ENCODE results near the gene SHC4.

SHC4 gene

GRCh38 chr15:48833526-48834239 is 130.0 kb downstream of the SHC4 start:
- H3K27ac Mint-ChIP-seq (ENCODE audit: low read depth), result no peak overlapping the region
- peaks cover 15% of the 10 kb centered on the region for H3K9me3 Mint-ChIP-seq
- peaks cover 2% of the 10 kb centered on the region for H3K36me3 Mint-ChIP-seq (ENCODE audit: insufficient read depth)
- H3K4me3 Mint-ChIP-seq, result no peak overlapping the region
- no peak for ATAC-seq (replicated peaks; ENCODE audit: extremely low read depth, poor library complexity, severe bottlenecking)
- H3K27me3 Mint-ChIP-seq, result peaks cover 63% of the 10 kb centered on the region
- DNase-seq (ENCODE audit: low spot score in 2 of 2), result no peak
- no peaks in the 10 kb centered on the region for H3K4me1 Mint-ChIP-seq

DNA sequence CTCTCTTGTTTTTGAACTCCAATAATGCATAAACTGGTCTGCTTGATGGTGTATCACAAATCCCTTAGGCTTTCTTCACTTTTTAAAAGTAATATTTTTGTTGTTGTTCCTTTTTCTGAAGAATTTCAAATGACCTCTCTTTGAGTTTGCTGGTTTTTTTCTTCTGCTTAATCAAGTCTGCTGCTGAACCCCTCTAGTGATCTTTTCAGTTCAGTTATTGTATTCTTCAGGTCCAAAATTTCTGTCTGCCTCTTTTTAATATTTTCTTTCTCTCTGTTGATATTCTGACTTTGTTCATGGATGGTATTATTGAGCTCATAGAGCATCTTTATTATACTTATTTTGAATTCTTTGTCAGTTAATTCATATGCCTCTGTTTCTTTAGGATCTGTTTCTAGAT is 131.1 kb downstream of the SHC4 start:
- H3K36me3 Mint-ChIP-seq (ENCODE audit: insufficient read depth), result peaks cover 2% of the 10 kb centered on the region
- H3K27ac Mint-ChIP-seq (ENCODE audit: low read depth), result no peak overlapping the region

DNA sequence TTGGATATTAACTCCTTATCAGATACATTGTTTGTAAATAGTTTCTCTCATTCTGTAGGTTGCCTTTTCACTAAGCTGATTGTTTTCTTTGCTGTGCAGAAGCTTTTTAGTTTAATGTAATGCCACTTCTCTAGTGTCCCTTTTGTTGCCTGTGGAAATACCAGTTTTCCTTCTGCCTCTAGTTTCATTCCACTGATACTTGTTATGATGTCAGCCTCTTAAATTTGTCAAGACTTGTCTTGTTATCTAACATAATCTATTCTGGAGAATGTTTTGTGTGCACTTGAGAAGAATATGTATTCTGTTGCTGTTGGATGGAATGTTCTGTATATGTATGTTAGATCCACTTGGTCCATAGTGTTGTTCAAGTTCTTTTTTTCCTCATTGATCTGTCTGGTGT is 134.8 kb downstream of the SHC4 start:
- no peak overlapping the region for H3K27ac Mint-ChIP-seq (ENCODE audit: low read depth)
- peaks cover 33% of the 10 kb centered on the region for H3K27me3 Mint-ChIP-seq
- peaks cover 15% of the 10 kb centered on the region for H3K9me3 Mint-ChIP-seq
- H3K4me1 Mint-ChIP-seq, result no peaks in the 10 kb centered on the region
- H3K4me3 Mint-ChIP-seq, result no peak overlapping the region
- H3K36me3 Mint-ChIP-seq (ENCODE audit: insufficient read depth), result peaks cover 2% of the 10 kb centered on the region
- ATAC-seq (replicated peaks; ENCODE audit: extremely low read depth, poor library complexity, severe bottlenecking), result no peak
- no peak for DNase-seq (ENCODE audit: low spot score in 2 of 2)

More for the DNA sequence above, 131.1 kb downstream of the SHC4 start:
- H3K4me1 Mint-ChIP-seq, result no peaks in the 10 kb centered on the region
- H3K4me3 Mint-ChIP-seq, result no peak overlapping the region
- no peak for ATAC-seq (replicated peaks; ENCODE audit: extremely low read depth, poor library complexity, severe bottlenecking)
- peaks cover 15% of the 10 kb centered on the region for H3K9me3 Mint-ChIP-seq
- DNase-seq (ENCODE audit: low spot score in 2 of 2), result no peak
- peaks cover 52% of the 10 kb centered on the region for H3K27me3 Mint-ChIP-seq

DNA sequence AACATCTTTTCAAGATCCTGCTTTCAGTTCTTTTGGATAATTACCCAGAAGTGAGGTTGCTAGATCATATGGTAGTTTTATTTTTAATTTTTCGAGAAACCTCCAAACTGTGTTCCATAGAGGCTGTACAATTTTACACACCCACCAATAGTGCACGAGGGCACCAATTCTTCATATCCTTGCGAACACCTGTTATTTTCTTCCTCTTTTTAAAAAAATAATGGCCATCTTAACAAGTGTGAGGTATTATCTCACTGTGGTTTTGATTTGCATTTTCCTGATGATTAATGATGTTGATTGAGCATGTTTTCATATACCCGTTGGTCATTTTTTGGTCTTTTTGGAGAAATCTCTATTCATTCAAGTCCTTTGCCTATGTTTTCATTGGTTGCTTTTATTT is 135.2 kb downstream of the SHC4 start:
- Mint-ChIP-seq H3K9me3 (peaks cover 14% of the 10 kb centered on the region), H3K4me1 (no peaks in the 10 kb centered on the region), H3K4me3 (no peak overlapping the region), H3K27ac (ENCODE audit: low read depth) (no peak overlapping the region), H3K27me3 (peaks cover 29% of the 10 kb centered on the region), H3K36me3 (ENCODE audit: insufficient read depth) (peaks cover 2% of the 10 kb centered on the region)
- ATAC-seq (replicated peaks; ENCODE audit: extremely low read depth, poor library complexity, severe bottlenecking) (no peak), DNase-seq (ENCODE audit: low spot score in 2 of 2) (no peak)

GRCh38 chr15:48825075-48825474 is 138.6 kb downstream of the SHC4 start:
- ATAC-seq (replicated peaks; ENCODE audit: extremely low read depth, poor library complexity, severe bottlenecking) (no peak), DNase-seq (ENCODE audit: low spot score in 2 of 2) (no peak)
- no peaks in the 10 kb centered on the region for H3K4me1 Mint-ChIP-seq
- H3K27ac Mint-ChIP-seq (ENCODE audit: low read depth), result no peak overlapping the region
- peaks cover 2% of the 10 kb centered on the region for H3K36me3 Mint-ChIP-seq (ENCODE audit: insufficient read depth)
- H3K27me3 Mint-ChIP-seq, result peaks cover 16% of the 10 kb centered on the region
- H3K4me3 Mint-ChIP-seq, result no peak overlapping the region
- H3K9me3 Mint-ChIP-seq, result no peaks in the 10 kb centered on the region

GRCh38 chr15:48823706-48824105 is 140.0 kb downstream of the SHC4 start:
- peaks cover 11% of the 10 kb centered on the region for H3K27me3 Mint-ChIP-seq
- no peaks in the 10 kb centered on the region for H3K4me1 Mint-ChIP-seq
- ATAC-seq (replicated peaks; ENCODE audit: extremely low read depth, poor library complexity, severe bottlenecking), result no peak
- H3K4me3 Mint-ChIP-seq, result no peak overlapping the region
- H3K9me3 Mint-ChIP-seq, result no peaks in the 10 kb centered on the region
- no peak for DNase-seq (ENCODE audit: low spot score in 2 of 2)
- no peak overlapping the region for H3K27ac Mint-ChIP-seq (ENCODE audit: low read depth)
- no peaks in the 10 kb centered on the region for H3K36me3 Mint-ChIP-seq (ENCODE audit: insufficient read depth)

GRCh38 chr15:48823237-48823636 is 140.5 kb downstream of the SHC4 start:
- no peaks in the 10 kb centered on the region for H3K9me3 Mint-ChIP-seq
- no peak for DNase-seq (ENCODE audit: low spot score in 2 of 2)
- H3K36me3 Mint-ChIP-seq (ENCODE audit: insufficient read depth), result no peaks in the 10 kb centered on the region
- peaks cover 11% of the 10 kb centered on the region for H3K27me3 Mint-ChIP-seq
- H3K4me3 Mint-ChIP-seq, result no peak overlapping the region
- no peaks in the 10 kb centered on the region for H3K4me1 Mint-ChIP-seq
- H3K27ac Mint-ChIP-seq (ENCODE audit: low read depth), result no peak overlapping the region
- ATAC-seq (replicated peaks; ENCODE audit: extremely low read depth, poor library complexity, severe bottlenecking), result no peak

GRCh38 chr15:48814286-48814685 is 149.4 kb downstream of the SHC4 start:
- Mint-ChIP-seq H3K27me3 (no peaks in the 10 kb centered on the region), H3K9me3 (no peaks in the 10 kb centered on the region), H3K4me3 (no peak overlapping the region), H3K36me3 (ENCODE audit: insufficient read depth) (peaks cover 6% of the 10 kb centered on the region), H3K4me1 (peaks cover 20% of the 10 kb centered on the region), H3K27ac (ENCODE audit: low read depth) (no peak overlapping the region)
- ATAC-seq (replicated peaks; ENCODE audit: extremely low read depth, poor library complexity, severe bottlenecking) (no peak), DNase-seq (ENCODE audit: low spot score in 2 of 2) (no peak)

DNA sequence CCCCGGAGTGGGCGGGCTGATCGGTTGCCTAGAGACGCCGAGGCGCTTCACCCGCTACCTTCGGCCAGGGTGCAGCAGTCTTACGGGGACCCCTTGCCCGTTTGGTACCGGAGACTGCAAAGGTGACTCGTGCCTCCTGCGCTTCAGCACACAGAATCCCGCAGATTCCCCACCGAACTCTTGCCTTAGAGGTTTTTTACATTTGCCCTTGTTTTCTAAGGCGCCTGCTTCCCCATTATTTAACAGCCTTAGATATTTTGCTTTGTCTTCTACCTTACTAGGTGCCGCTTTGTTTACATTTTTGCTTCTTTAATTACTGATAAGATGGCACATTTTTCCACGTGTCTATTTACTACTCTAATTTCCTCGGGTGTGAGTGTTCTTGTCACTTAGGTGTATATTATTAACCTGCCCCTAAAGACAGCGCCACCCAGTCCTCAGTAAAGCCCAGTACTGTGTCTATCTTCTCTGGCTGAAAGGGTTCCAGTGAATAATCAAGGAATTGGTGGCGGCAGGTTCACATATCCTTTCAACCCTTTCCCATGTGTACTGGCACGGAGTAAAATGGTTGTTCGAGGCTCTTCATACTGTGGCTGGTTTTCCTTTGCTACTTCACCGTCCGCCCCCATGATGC is 152.3 kb downstream of the SHC4 start:
- Mint-ChIP-seq H3K36me3 (ENCODE audit: insufficient read depth) (peaks cover 8% of the 10 kb centered on the region), H3K27me3 (no peaks in the 10 kb centered on the region), H3K27ac (ENCODE audit: low read depth) (peak overlapping the region; percentile 80), H3K9me3 (no peaks in the 10 kb centered on the region), H3K4me3 (peak overlapping the region; percentile 93), H3K4me1 (peaks cover 33% of the 10 kb centered on the region)
- no peak for ATAC-seq (replicated peaks; ENCODE audit: extremely low read depth, poor library complexity, severe bottlenecking)
- DNase-seq (ENCODE audit: low spot score in 2 of 2), result no peak

GRCh38 chr15:48810414-48811324 is 153.1 kb downstream of the SHC4 start, which contains the start of gene CEP152:
Gene CEP152, minus strand, starts transcription at chr15:48811069. Its CDS starts 5,420 bp downstream, at chr15:48805649.
- H3K4me3 Mint-ChIP-seq, result peak within 1 kb of the TSS; percentile 93
- peaks cover 8% of the 10 kb centered on the region for H3K36me3 Mint-ChIP-seq (ENCODE audit: insufficient read depth)

DNA sequence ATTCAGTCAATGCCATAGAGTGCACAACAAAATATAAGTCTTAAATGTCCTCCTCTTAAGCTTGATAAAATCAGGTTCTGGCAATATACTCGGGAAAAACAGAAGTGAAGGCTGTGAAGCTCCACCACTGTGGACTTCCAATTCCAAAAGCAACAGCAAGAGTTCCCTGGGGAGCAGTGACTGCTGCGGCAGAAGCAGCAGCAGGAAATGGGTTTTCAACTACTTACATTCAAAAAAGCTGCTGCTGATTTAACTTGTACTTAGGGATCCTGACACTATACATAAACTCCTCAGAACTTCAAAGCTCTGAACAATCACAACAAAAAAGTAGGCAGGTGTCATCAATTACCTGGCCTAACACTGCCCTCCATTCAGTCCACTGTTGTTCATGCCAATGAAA is 157.6 kb downstream of the SHC4 start:
- ATAC-seq (replicated peaks; ENCODE audit: extremely low read depth, poor library complexity, severe bottlenecking) (no peak), DNase-seq (ENCODE audit: low spot score in 2 of 2) (no peak)
- Mint-ChIP-seq H3K4me1 (peaks cover 30% of the 10 kb centered on the region), H3K9me3 (no peaks in the 10 kb centered on the region), H3K4me3 (no peak overlapping the region), H3K36me3 (ENCODE audit: insufficient read depth) (peaks cover 9% of the 10 kb centered on the region), H3K27ac (ENCODE audit: low read depth) (no peak overlapping the region), H3K27me3 (no peaks in the 10 kb centered on the region)

More at GRCh38 chr15:48810414-48811324, 153.1 kb downstream of the SHC4 start, which contains the start of gene CEP152:
- peak; percentile 93 to 96 for DNase-seq (ENCODE audit: low spot score in 2 of 2)
- H3K27ac Mint-ChIP-seq (ENCODE audit: low read depth), result peak within 1 kb of the TSS; percentile 80
- no peaks in the 10 kb centered on the region for H3K27me3 Mint-ChIP-seq
- H3K4me1 Mint-ChIP-seq, result peaks cover 38% of the 10 kb centered on the region
- ATAC-seq (replicated peaks; ENCODE audit: extremely low read depth, poor library complexity, severe bottlenecking), result peak; percentile 96
- H3K9me3 Mint-ChIP-seq, result no peaks in the 10 kb centered on the region

- no peak overlapping the region for H3K27ac Mint-ChIP-seq (ENCODE audit: low read depth)
- ATAC-seq (replicated peaks; ENCODE audit: extremely low read depth, poor library complexity, severe bottlenecking), result no peak
- no peaks in the 10 kb centered on the region for H3K27me3 Mint-ChIP-seq
- H3K9me3 Mint-ChIP-seq, result no peaks in the 10 kb centered on the region
- peaks cover 31% of the 10 kb centered on the region for H3K4me1 Mint-ChIP-seq
- no peak for DNase-seq (ENCODE audit: low spot score in 2 of 2)
- peaks cover 7% of the 10 kb centered on the region for H3K36me3 Mint-ChIP-seq (ENCODE audit: insufficient read depth)
- H3K4me3 Mint-ChIP-seq, result no peak overlapping the region
These were observed 158.1 kb downstream of the SHC4 start for GRCh38 chr15:48805591-48805990.
